Lung (tissue), 12 donors: Measurements from ENCODE around the gene UBE2L6. TPM values are rescaled to one million over a fixed set of nuclear protein-coding genes. Genes with fewer than 3 reads are reported as not detected.
"Not testable (repeated sequence)": the region's sequence is repeated elsewhere in the genome, so short reads cannot be mapped to it uniquely, and the experiment has no call there.

Experiments
- ATAC-seq: fragments of 200-7000 bp; cut with Tn5 transposase; one replicate; pipeline ENCODE4 v1.9.1; 2020; ENCODE audit warnings: moderate number of reproducible peaks; ENCODE audit not compliant: insufficient read depth, low FRiP score
- DNase-seq, 3 donors: peaks; one replicate each; pipeline ENCODE4 v3.0.0-alpha.2; 2013 to 2017
- H3K27ac ChIP-seq, 2 donors: one replicate each; pipeline ENCODE4 v1.5.1; 2013; ENCODE audit warnings: mild to moderate bottlenecking in 2 of 2, moderate library complexity in 2 of 2, control low read depth in 1 of 2, inconsistent platforms in 1 of 2, low read depth in 1 of 2, low read length in 1 of 2
- H3K27me3 ChIP-seq, 3 donors: one replicate each; pipeline ENCODE4 v1.5.1; 2013; ENCODE audit warnings: low read length in 2 of 3; ENCODE audit not compliant: control insufficient read depth in 3 of 3, insufficient read depth in 3 of 3
- H3K36me3 ChIP-seq, 4 donors: one replicate each; pipeline ENCODE4 v1.5.1; 2013; ENCODE audit warnings: low read length in 4 of 4, mild to moderate bottlenecking in 1 of 4, moderate library complexity in 1 of 4; ENCODE audit not compliant: control insufficient read depth in 4 of 4, insufficient read depth in 4 of 4
- H3K4me1 ChIP-seq, 5 donors: one replicate each; pipeline ENCODE4 v1.5.1; 2013; ENCODE audit warnings: low read length in 5 of 5, mild to moderate bottlenecking in 2 of 5, moderate library complexity in 1 of 5; ENCODE audit not compliant: control insufficient read depth in 5 of 5, insufficient read depth in 5 of 5
- H3K4me3 ChIP-seq: one replicate; pipeline ENCODE4 v1.5.1; 2013; ENCODE audit warnings: mild to moderate bottlenecking, control low read depth, moderate library complexity
- H3K9ac ChIP-seq, 2 donors: one replicate each; pipeline ENCODE4 v1.5.1; 2013; ENCODE audit warnings: low read length in 2 of 2, control low read depth in 1 of 2; ENCODE audit not compliant: insufficient read depth in 1 of 2
- H3K9me3 ChIP-seq, 4 donors: one replicate each; pipeline ENCODE4 v1.5.1; 2013; ENCODE audit warnings: low read length in 3 of 4, mild to moderate bottlenecking in 1 of 4, moderate library complexity in 1 of 4; ENCODE audit not compliant: control insufficient read depth in 4 of 4, insufficient read depth in 3 of 4
- CTCF ChIP-seq: IDR thresholded peaks from 2 replicates; pipeline ENCODE4 v1.5.1; 2012; ENCODE audit warnings: mild to moderate bottlenecking; ENCODE audit errors: control extremely low read depth, extremely low read depth
- WGBS, 2 donors: extraction: QIAGEN DNeasy Blood & Tissue Kit; methylation state at CpG; one replicate each; pipeline ENCODE4 v1.1.7; 2013; 5-methylcytosine and 5-hydroxymethylcytosine counted together
- polyA plus RNA-seq, 2 donors: library from polyadenylated mRNA; stranded (reverse); fragments of 200-250 nt; gene quantifications; one replicate each; pipeline ENCODE4 v1.2.1, GENCODE V29; 2013
- total RNA-seq, 2 donors: library from RNA; depleted of rRNA in 1 of 2; stranded (reverse); fragments of >200 nt in 1 of 2; gene quantifications; one replicate each; pipeline ENCODE4 v1.2.1, GENCODE V29; 2014 to 2021
- donor health status: control.
- donor health status: control.
- donor health status: Bipolar disorder and iron deficiency.
- donor health status: healthy.
- donor health status: DM: yes; HTN: yes; CAD: no.

The UBE2L6 gene
- total and polyA plus RNA-seq, 4 donors = 38.9 to 129 (median 71.0) TPM

DNA sequence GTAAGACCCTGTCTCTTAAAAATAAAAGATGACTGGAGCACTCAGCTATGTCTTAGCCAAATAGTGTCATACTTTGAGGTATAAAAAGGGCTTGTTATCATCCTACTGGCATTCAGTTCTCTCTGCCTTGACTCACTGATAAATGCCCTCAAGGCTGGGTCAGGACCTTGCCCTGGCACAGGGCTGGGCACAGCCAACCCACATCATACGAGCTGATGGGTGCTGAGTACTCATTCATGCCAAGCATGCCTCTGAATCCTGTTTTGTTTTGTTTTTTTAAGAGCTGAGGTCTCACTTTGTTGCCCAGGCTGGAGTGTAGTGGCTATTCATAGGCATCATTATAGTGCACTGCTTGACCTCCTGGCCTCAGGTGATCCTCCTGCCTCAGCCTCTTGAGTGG, 28.1 kb downstream of the UBE2L6 start:
- Histone ChIP-seq H3K4me3 (no peak overlapping the region), H3K36me3 (peaks cover 0 to 5% (median 0%) of the 10 kb centered on the region in 4 donors), H3K9ac (no peak overlapping the region), H3K27ac (no peak overlapping the region), H3K4me1 (no peaks in the 10 kb centered on the region), H3K9me3 (no peaks in the 10 kb centered on the region), H3K27me3 (no peaks in the 10 kb centered on the region)
- DNase-seq (no peak), ATAC-seq (no peak)
- no peak for TF ChIP-seq CTCF
- 77 to 96% methylated on average over 1 of the region's 1 CpG for WGBS, 2 donors

GRCh38 chr11:57536947-57537619, 30.4 kb downstream of the UBE2L6 start, which contains the start of gene SMTNL1:
SMTNL1 (plus strand) TSS chr11:57537595; CDS start chr11:57542643, 5,048 bp downstream.
- no peaks in the 10 kb centered on the region for H3K4me1 ChIP-seq
- TF ChIP-seq CTCF = no peak
- H3K27me3 ChIP-seq = no peaks in the 10 kb centered on the region
- H3K27ac ChIP-seq = no peak within 1 kb of the TSS
- no peak within 1 kb of the TSS for H3K4me3 ChIP-seq
- 71 to 88% methylated on average over 14 of the region's 14 CpGs for WGBS, 2 donors
- no peaks in the 10 kb centered on the region for H3K9me3 ChIP-seq
- H3K36me3 ChIP-seq = peaks cover 0 to 2% (median 0%) of the 10 kb centered on the region in 4 donors
- DNase-seq = no peak
- no peak within 1 kb of the TSS for H3K9ac ChIP-seq
- ATAC-seq = no peak

- 96% methylated on average over 7 of the region's 7 CpGs for WGBS, 2 donors
- DNase-seq, H3K4me3 ChIP-seq, H3K27ac ChIP-seq, ATAC-seq, H3K9ac ChIP-seq, H3K27me3 ChIP-seq, H3K9me3 ChIP-seq, H3K36me3 ChIP-seq: not testable (repeated sequence)
- peaks cover 0 to 15% (median 7%) of the 10 kb centered on the region in 5 donors for H3K4me1 ChIP-seq
Observed at GRCh38 chr11:57534449-57534848, 33.0 kb downstream of the UBE2L6 start.

- H3K36me3 ChIP-seq = peaks cover 0 to 14% (median 7%) of the 10 kb centered on the region in 4 donors
- WGBS, 2 donors = 0% methylated on average over 49 of the region's 49 CpGs
- DNase-seq (peak; percentile 97 to 99 (median 98)), ATAC-seq (peak; percentile 97)
- no peaks in the 10 kb centered on the region for H3K27me3 ChIP-seq
- H3K4me1 ChIP-seq = peaks cover 0 to 15% (median 7%) of the 10 kb centered on the region in 5 donors
- no peak for TF ChIP-seq CTCF
- H3K27ac ChIP-seq = peak within 1 kb of the TSS; percentile 67 to 75
- peak within 1 kb of the TSS; percentile 72 for H3K4me3 ChIP-seq
- no peaks in the 10 kb centered on the region for H3K9me3 ChIP-seq
- H3K9ac ChIP-seq = peak within 1 kb of the TSS; percentile 69 to 81
Observed at GRCh38 chr11:57530596-57531507, 36.6 kb downstream of the UBE2L6 start, which contains the start of gene TIMM10. TIMM10 (minus strand) TSS chr11:57530754; CDS start chr11:57530189, 565 bp downstream.
